HepG2 (cell line): Measurements from ENCODE around the gene HPS6. TPM values are rescaled to one million over a fixed set of nuclear protein-coding genes. Genes with fewer than 3 reads are reported as not detected.

Experiments
- ATRX ChIP-seq: sonication (generic); formaldehyde crosslinking; IDR thresholded peaks from 2 replicates; pipeline ENCODE4 v1.4.0; 2020; ENCODE audit warnings: missing genetic modification reagents, borderline replicate concordance
- BRCA1 ChIP-seq: sonication (generic); formaldehyde crosslinking; IDR thresholded peaks from 2 replicates; pipeline ENCODE4 v1.4.0; 2020; ENCODE audit warnings: missing genetic modification reagents
- HDAC1 ChIP-seq: sonication (generic); formaldehyde crosslinking; IDR thresholded peaks from 2 replicates; pipeline ENCODE4 v1.5.1; 2020; ENCODE audit warnings: mild to moderate bottlenecking, missing genetic modification reagents
- RBFOX2 ChIP-seq: fragments of 200-400 bp; formaldehyde crosslinking; IDR thresholded peaks from 2 replicates; pipeline ENCODE4 v1.6.1; 2017; ENCODE audit warnings: low read depth, mild to moderate bottlenecking, low read length
- RELA ChIP-seq: sonication (generic); formaldehyde crosslinking; IDR thresholded peaks from 2 replicates; pipeline ENCODE4 v1.4.0; 2020; ENCODE audit warnings: missing genetic modification reagents
- TGIF2 ChIP-seq: IDR thresholded peaks from 2 replicates; pipeline ENCODE4 v1.6.1; 2016; ENCODE audit warnings: control low read depth, missing compliant biosample characterization
- YY1 ChIP-seq: IDR thresholded peaks from 2 replicates; pipeline ENCODE4 v1.6.1; 2011; ENCODE audit warnings: low read length, low read depth, moderate library complexity, mild to moderate bottlenecking; ENCODE audit not compliant: insufficient read depth, insufficient replicate concordance
- polyA plus RNA-seq, 8 experiments: library from polyadenylated mRNA; depleted of rRNA in 3 of 8; stranded (reverse) in 7 of 8; unstranded in 1 of 8; fragments of >200 nt; fragmentation: Illumina TruSeq in 4 of 8; extraction: Trizol in 4 of 8; gene quantifications; 2 replicates each; pipeline versions ENCODE4 v1.2.1 to v1.2.3, GENCODE V29; 2011 to 2016; ENCODE audit warnings: low read depth in 4 of 8, missing spikeins in 1 of 8, mixed read lengths in 1 of 8; ENCODE audit not compliant: insufficient read depth in 1 of 8
- total RNA-seq, 5 experiments: library from RNA; depleted of rRNA; stranded (reverse); fragments of >200 nt; fragmentation: Illumina TruSeq; extraction: Trizol; gene quantifications; 2 replicates each; pipeline ENCODE4 v1.2.3, GENCODE V29; 2016; ENCODE audit warnings: low read depth in 1 of 5
- TF ChIP-seq, protein P1 (sequence below): sonication (generic); formaldehyde crosslinking; IDR thresholded peaks from 2 replicates; pipeline ENCODE4 v1.5.0; 2020; ENCODE audit warnings: mild to moderate bottlenecking, missing genetic modification reagents
- TF ChIP-seq, protein P2 (sequence below): sonication (generic); formaldehyde crosslinking; IDR thresholded peaks from 2 replicates; pipeline ENCODE4 v1.5.0; 2020; ENCODE audit warnings: mild to moderate bottlenecking, missing genetic modification reagents, borderline replicate concordance
- TF ChIP-seq, protein P3 (sequence below): IDR thresholded peaks from 2 replicates; pipeline ENCODE4 v1.6.1; 2016; ENCODE audit warnings: missing compliant biosample characterization, missing genetic modification reagents, borderline replicate concordance
- TF ChIP-seq, protein P4 (sequence below): sonication (generic); formaldehyde crosslinking; IDR thresholded peaks from 2 replicates; pipeline ENCODE4 v1.4.0; 2020; ENCODE audit warnings: low read depth, missing genetic modification reagents
- TF ChIP-seq, protein P5 (sequence below): sonication (generic); formaldehyde crosslinking; IDR thresholded peaks from 2 replicates; pipeline ENCODE4 v1.5.1; 2020; ENCODE audit warnings: mild to moderate bottlenecking, moderate library complexity, missing genetic modification reagents
- TF ChIP-seq, protein P6 (sequence below): sonication (generic); formaldehyde crosslinking; IDR thresholded peaks from 2 replicates; pipeline ENCODE4 v1.4.0; 2020; ENCODE audit warnings: missing genetic modification reagents, borderline replicate concordance

The HPS6 gene
- total and polyA plus RNA-seq, 2 of the 13 experiments (the other 11 are each of a cell fraction or from before 2014, with no cell fraction given): 2.9 to 14.9 TPM

DNA sequence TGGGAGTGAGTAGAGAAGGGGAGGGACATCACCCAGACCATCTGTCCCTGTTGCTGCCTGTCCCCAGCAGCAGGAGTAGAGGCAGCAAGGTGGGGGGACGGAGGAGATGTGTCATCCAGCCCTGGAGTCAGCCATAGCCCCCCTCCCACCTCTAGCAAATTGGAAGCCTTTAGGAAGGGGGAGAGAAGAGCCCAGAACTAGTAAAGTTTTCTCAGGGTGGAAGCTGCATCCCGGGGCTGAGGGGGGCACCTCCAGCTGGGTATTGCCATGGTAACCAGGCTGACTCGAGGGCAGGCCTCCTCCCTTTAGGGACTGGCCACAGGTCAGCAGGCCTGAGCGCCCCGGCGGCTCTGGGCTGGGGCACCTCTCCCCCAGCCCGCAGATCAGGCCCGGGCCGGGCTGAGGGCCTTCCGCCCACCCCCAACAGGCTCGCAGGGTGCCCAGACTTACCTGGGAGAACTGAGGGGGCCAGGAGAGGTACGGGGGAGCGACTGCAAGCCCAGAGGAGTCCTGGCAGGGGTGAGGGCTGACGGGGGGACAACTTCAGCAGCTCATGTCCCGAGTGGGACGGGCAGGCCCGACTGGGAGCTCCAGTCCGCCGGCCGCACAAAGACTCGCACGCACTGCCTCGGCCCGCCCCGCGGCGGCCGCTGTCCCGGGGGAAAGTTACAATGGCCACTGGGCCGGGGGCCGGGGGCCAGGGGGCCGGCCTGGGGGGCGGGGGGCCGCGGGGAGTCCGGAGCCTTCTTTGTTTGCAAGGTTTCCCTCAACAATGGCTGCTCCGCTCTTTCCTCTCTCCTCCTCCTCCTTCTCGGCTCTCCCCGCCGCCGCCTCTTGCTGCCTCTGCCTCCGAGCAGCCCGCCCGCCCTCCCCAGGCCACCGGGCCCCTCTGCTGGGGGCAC lies 49.1 kb downstream of the HPS6 start (continued):
- TF ChIP-seq, protein P1, sequence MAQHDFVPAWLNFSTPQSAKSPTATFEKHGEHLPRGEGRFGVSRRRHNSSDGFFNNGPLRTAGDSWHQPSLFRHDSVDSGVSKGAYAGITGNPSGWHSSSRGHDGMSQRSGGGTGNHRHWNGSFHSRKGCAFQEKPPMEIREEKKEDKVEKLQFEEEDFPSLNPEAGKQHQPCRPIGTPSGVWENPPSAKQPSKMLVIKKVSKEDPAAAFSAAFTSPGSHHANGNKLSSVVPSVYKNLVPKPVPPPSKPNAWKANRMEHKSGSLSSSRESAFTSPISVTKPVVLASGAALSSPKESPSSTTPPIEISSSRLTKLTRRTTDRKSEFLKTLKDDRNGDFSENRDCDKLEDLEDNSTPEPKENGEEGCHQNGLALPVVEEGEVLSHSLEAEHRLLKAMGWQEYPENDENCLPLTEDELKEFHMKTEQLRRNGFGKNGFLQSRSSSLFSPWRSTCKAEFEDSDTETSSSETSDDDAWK (CRISPR knock-in tag): no peak
- TF ChIP-seq, protein P2, sequence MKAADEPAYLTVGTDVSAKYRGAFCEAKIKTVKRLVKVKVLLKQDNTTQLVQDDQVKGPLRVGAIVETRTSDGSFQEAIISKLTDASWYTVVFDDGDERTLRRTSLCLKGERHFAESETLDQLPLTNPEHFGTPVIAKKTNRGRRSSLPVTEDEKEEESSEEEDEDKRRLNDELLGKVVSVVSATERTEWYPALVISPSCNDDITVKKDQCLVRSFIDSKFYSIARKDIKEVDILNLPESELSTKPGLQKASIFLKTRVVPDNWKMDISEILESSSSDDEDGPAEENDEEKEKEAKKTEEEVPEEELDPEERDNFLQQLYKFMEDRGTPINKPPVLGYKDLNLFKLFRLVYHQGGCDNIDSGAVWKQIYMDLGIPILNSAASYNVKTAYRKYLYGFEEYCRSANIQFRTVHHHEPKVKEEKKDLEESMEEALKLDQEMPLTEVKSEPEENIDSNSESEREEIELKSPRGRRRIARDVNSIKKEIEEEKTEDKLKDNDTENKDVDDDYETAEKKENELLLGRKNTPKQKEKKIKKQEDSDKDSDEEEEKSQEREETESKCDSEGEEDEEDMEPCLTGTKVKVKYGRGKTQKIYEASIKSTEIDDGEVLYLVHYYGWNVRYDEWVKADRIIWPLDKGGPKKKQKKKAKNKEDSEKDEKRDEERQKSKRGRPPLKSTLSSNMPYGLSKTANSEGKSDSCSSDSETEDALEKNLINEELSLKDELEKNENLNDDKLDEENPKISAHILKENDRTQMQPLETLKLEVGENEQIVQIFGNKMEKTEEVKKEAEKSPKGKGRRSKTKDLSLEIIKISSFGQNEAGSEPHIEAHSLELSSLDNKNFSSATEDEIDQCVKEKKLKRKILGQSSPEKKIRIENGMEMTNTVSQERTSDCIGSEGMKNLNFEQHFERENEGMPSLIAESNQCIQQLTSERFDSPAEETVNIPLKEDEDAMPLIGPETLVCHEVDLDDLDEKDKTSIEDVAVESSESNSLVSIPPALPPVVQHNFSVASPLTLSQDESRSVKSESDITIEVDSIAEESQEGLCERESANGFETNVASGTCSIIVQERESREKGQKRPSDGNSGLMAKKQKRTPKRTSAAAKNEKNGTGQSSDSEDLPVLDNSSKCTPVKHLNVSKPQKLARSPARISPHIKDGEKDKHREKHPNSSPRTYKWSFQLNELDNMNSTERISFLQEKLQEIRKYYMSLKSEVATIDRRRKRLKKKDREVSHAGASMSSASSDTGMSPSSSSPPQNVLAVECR (CRISPR knock-in tag): peak; percentile 23; the same call in 1 of the 2 replicates
- TF ChIP-seq, protein P3, sequence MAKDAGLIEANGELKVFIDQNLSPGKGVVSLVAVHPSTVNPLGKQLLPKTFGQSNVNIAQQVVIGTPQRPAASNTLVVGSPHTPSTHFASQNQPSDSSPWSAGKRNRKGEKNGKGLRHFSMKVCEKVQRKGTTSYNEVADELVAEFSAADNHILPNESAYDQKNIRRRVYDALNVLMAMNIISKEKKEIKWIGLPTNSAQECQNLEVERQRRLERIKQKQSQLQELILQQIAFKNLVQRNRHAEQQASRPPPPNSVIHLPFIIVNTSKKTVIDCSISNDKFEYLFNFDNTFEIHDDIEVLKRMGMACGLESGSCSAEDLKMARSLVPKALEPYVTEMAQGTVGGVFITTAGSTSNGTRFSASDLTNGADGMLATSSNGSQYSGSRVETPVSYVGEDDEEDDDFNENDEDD (CRISPR knock-in tag): no peak
- TF ChIP-seq YY1 (peak; percentile 4), BRCA1 (CRISPR knock-in tag) (no peak), RELA (CRISPR knock-in tag) (no peak), HDAC1 (CRISPR knock-in tag) (peak; percentile 19), ATRX (CRISPR knock-in tag) (no peak), TGIF2 (CRISPR knock-in tag) (no peak), RBFOX2 (0 out of 2 replicates have a peak, but pooled peaks have one; percentile 25)
- TF ChIP-seq, protein P4, sequence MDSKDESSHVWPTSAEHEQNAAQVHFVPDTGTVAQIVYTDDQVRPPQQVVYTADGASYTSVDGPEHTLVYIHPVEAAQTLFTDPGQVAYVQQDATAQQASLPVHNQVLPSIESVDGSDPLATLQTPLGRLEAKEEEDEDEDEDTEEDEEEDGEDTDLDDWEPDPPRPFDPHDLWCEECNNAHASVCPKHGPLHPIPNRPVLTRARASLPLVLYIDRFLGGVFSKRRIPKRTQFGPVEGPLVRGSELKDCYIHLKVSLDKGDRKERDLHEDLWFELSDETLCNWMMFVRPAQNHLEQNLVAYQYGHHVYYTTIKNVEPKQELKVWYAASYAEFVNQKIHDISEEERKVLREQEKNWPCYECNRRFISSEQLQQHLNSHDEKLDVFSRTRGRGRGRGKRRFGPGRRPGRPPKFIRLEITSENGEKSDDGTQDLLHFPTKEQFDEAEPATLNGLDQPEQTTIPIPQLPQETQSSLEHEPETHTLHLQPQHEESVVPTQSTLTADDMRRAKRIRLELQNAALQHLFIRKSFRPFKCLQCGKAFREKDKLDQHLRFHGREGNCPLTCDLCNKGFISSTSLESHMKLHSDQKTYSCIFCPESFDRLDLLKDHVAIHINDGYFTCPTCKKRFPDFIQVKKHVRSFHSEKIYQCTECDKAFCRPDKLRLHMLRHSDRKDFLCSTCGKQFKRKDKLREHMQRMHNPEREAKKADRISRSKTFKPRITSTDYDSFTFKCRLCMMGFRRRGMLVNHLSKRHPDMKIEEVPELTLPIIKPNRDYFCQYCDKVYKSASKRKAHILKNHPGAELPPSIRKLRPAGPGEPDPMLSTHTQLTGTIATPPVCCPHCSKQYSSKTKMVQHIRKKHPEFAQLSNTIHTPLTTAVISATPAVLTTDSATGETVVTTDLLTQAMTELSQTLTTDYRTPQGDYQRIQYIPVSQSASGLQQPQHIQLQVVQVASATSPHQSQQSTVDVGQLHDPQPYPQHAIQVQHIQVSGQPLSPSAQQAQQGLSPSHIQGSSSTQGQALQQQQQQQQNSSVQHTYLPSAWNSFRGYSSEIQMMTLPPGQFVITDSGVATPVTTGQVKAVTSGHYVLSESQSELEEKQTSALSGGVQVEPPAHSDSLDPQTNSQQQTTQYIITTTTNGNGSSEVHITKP (CRISPR knock-in tag): no peak
- TF ChIP-seq, protein P5, sequence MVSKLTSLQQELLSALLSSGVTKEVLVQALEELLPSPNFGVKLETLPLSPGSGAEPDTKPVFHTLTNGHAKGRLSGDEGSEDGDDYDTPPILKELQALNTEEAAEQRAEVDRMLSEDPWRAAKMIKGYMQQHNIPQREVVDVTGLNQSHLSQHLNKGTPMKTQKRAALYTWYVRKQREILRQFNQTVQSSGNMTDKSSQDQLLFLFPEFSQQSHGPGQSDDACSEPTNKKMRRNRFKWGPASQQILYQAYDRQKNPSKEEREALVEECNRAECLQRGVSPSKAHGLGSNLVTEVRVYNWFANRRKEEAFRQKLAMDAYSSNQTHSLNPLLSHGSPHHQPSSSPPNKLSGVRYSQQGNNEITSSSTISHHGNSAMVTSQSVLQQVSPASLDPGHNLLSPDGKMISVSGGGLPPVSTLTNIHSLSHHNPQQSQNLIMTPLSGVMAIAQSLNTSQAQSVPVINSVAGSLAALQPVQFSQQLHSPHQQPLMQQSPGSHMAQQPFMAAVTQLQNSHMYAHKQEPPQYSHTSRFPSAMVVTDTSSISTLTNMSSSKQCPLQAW (CRISPR knock-in tag): 0 out of 2 replicates have a peak, but pooled peaks have one; percentile 36
- TF ChIP-seq, protein P6, sequence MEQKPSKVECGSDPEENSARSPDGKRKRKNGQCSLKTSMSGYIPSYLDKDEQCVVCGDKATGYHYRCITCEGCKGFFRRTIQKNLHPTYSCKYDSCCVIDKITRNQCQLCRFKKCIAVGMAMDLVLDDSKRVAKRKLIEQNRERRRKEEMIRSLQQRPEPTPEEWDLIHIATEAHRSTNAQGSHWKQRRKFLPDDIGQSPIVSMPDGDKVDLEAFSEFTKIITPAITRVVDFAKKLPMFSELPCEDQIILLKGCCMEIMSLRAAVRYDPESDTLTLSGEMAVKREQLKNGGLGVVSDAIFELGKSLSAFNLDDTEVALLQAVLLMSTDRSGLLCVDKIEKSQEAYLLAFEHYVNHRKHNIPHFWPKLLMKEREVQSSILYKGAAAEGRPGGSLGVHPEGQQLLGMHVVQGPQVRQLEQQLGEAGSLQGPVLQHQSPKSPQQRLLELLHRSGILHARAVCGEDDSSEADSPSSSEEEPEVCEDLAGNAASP (CRISPR knock-in tag): no peak
